ENCODE results near the gene MDH1B.
"Not testable (repeated sequence)": the region's sequence is repeated elsewhere in the genome, so short reads cannot be mapped to it uniquely, and the experiment has no call there.

The MDH1B gene

GRCh38 chr2:206765242-206766056 is at the start of gene MDH1B, which contains the start of gene FASTKD2:
TSS of gene MDH1B (minus strand) at chr2:206765328. CDS start at chr2:206765271, 57 bp downstream.
TSS of gene FASTKD2 (plus strand) at chr2:206765606. CDS start at chr2:206766694, 1,088 bp downstream.
- Mint-ChIP-seq H3K36me3 (peaks cover 52% of the 10 kb centered on the region), H3K9me3 (no peaks in the 10 kb centered on the region), H3K27ac (peak within 1 kb of the TSS; percentile 97), H3K4me1 (peaks cover 29% of the 10 kb centered on the region), H3K4me3 (peak within 1 kb of the TSS; percentile 85)
- ATAC-seq, result peak; percentile 93
- peak; percentile 68 to 93 for DNase-seq (ENCODE audit: low spot score in 2 of 2)

- DNase-seq (ENCODE audit: low spot score in 2 of 2), result no peak
- no peak overlapping the region for H3K4me3 Mint-ChIP-seq
- H3K36me3 Mint-ChIP-seq, result no peaks in the 10 kb centered on the region
- H3K9me3 Mint-ChIP-seq, result no peaks in the 10 kb centered on the region
- H3K27ac Mint-ChIP-seq, result no peak overlapping the region
- ATAC-seq, result no peak
- H3K4me1 Mint-ChIP-seq, result no peaks in the 10 kb centered on the region
Measured at GRCh38 chr2:206814498-206814897, 49.4 kb upstream of the MDH1B start.

GRCh38 chr2:206812471-206812870 is 47.3 kb upstream of the MDH1B start:
- not testable (repeated sequence) for H3K27ac Mint-ChIP-seq, H3K4me3 Mint-ChIP-seq, H3K36me3 Mint-ChIP-seq

GRCh38 chr2:206807624-206808023 is 42.5 kb upstream of the MDH1B start:
- H3K4me3 Mint-ChIP-seq; H3K36me3 Mint-ChIP-seq; ATAC-seq; H3K9me3 Mint-ChIP-seq; H3K4me1 Mint-ChIP-seq; H3K27ac Mint-ChIP-seq; DNase-seq (ENCODE audit: low spot score in 2 of 2): not testable (repeated sequence)

More at GRCh38 chr2:206812471-206812870, 47.3 kb upstream of the MDH1B start:
- not testable (repeated sequence) for DNase-seq (ENCODE audit: low spot score in 2 of 2); ATAC-seq; H3K9me3 Mint-ChIP-seq; H3K4me1 Mint-ChIP-seq

GRCh38 chr2:206805887-206806607 is 40.9 kb upstream of the MDH1B start:
- Mint-ChIP-seq H3K36me3 (no peaks in the 10 kb centered on the region), H3K27ac (no peak overlapping the region)

GRCh38 chr2:206804326-206804725 is 39.2 kb upstream of the MDH1B start:
- H3K27ac Mint-ChIP-seq, result no peak overlapping the region
- no peak overlapping the region for H3K4me3 Mint-ChIP-seq
- ATAC-seq (no peak), DNase-seq (ENCODE audit: low spot score in 2 of 2) (no peak)
- H3K36me3 Mint-ChIP-seq, result no peaks in the 10 kb centered on the region
- H3K9me3 Mint-ChIP-seq, result no peaks in the 10 kb centered on the region
- peaks cover 9% of the 10 kb centered on the region for H3K4me1 Mint-ChIP-seq

More at GRCh38 chr2:206805887-206806607, 40.9 kb upstream of the MDH1B start:
- Mint-ChIP-seq H3K4me1 (peaks cover 9% of the 10 kb centered on the region), H3K4me3 (no peak overlapping the region), H3K9me3 (no peaks in the 10 kb centered on the region)
- ATAC-seq, result no peak
- no peak for DNase-seq (ENCODE audit: low spot score in 2 of 2)

GRCh38 chr2:206802654-206803514 is 37.8 kb upstream of the MDH1B start:
- DNase-seq (ENCODE audit: low spot score in 2 of 2) (no peak), ATAC-seq (no peak)
- no peak overlapping the region for H3K4me3 Mint-ChIP-seq
- peak overlapping the region; percentile 56 for H3K27ac Mint-ChIP-seq
- H3K36me3 Mint-ChIP-seq, result no peaks in the 10 kb centered on the region
- peaks cover 13% of the 10 kb centered on the region for H3K4me1 Mint-ChIP-seq
- H3K9me3 Mint-ChIP-seq, result no peaks in the 10 kb centered on the region

GRCh38 chr2:206801418-206802189 is 36.5 kb upstream of the MDH1B start:
- peaks cover 15% of the 10 kb centered on the region for H3K4me1 Mint-ChIP-seq
- H3K27ac Mint-ChIP-seq, result no peak overlapping the region
- DNase-seq (ENCODE audit: low spot score in 2 of 2), result no peak
- H3K36me3 Mint-ChIP-seq, result no peaks in the 10 kb centered on the region
- ATAC-seq, result no peak
- H3K4me3 Mint-ChIP-seq, result no peak overlapping the region
- H3K9me3 Mint-ChIP-seq, result no peaks in the 10 kb centered on the region

- ATAC-seq, result no peak
- Mint-ChIP-seq H3K4me1 (peaks cover 15% of the 10 kb centered on the region), H3K27ac (peak overlapping the region; percentile 71)
Measured at GRCh38 chr2:206800506-206801417, 35.6 kb upstream of the MDH1B start.

GRCh38 chr2:206799083-206799482 is 34.0 kb upstream of the MDH1B start:
- Mint-ChIP-seq H3K9me3 (no peaks in the 10 kb centered on the region), H3K27ac (no peak overlapping the region), H3K36me3 (peaks cover 6% of the 10 kb centered on the region), H3K4me3 (no peak overlapping the region), H3K4me1 (peaks cover 15% of the 10 kb centered on the region)
- no peak for DNase-seq (ENCODE audit: low spot score in 2 of 2)
- ATAC-seq, result peak; percentile 75

More at GRCh38 chr2:206800506-206801417, 35.6 kb upstream of the MDH1B start:
- peaks cover under 1% of the 10 kb centered on the region for H3K36me3 Mint-ChIP-seq
- H3K9me3 Mint-ChIP-seq, result no peaks in the 10 kb centered on the region
- no peak for DNase-seq (ENCODE audit: low spot score in 2 of 2)
- H3K4me3 Mint-ChIP-seq, result no peak overlapping the region

- Mint-ChIP-seq H3K4me1 (peaks cover 13% of the 10 kb centered on the region), H3K9me3 (no peaks in the 10 kb centered on the region), H3K4me3 (no peak overlapping the region), H3K27ac (peak overlapping the region; percentile 6), H3K36me3 (peaks cover 6% of the 10 kb centered on the region)
- ATAC-seq (peak; percentile 48), DNase-seq (ENCODE audit: low spot score in 2 of 2) (no peak)
Measured at GRCh38 chr2:206798000-206798399, 32.9 kb upstream of the MDH1B start.

- Mint-ChIP-seq H3K36me3 (peaks cover 12% of the 10 kb centered on the region), H3K4me1 (peaks cover 7% of the 10 kb centered on the region), H3K9me3 (no peaks in the 10 kb centered on the region), H3K27ac (peak overlapping the region; percentile 6), H3K4me3 (no peak overlapping the region)
- DNase-seq (ENCODE audit: low spot score in 2 of 2), result no peak
- no peak for ATAC-seq
Measured at GRCh38 chr2:206797376-206797775, 32.2 kb upstream of the MDH1B start.

GRCh38 chr2:206792645-206793044 is 27.5 kb upstream of the MDH1B start:
- Mint-ChIP-seq H3K4me1 (no peaks in the 10 kb centered on the region), H3K27ac (no peak overlapping the region), H3K4me3 (no peak overlapping the region), H3K36me3 (peaks cover 59% of the 10 kb centered on the region), H3K9me3 (no peaks in the 10 kb centered on the region)
- DNase-seq (ENCODE audit: low spot score in 2 of 2) (no peak), ATAC-seq (no peak)
